GM18951 (cell line): ENCODE data around the gene FAT1.

Experiments
- POLR2A ChIP-seq: IDR thresholded peaks from 4 replicates; pipeline ENCODE4 v1.6.1; 2011; ENCODE audit warnings: mild to moderate bottlenecking; ENCODE audit not compliant: insufficient read length, insufficient read depth; ENCODE audit errors: extremely low read depth
- in situ Hi-C: fragments of 300-500 bp; cut with MboI; formaldehyde crosslinking; loops from one replicate; pipeline ENCODE4 v1.12.0; 2022; ENCODE audit warnings: low sequenced_read_pairs, mixed read lengths, inconsistent platforms; ENCODE audit not compliant: unreplicated experiment

The FAT1 gene

GRCh38 chr4:186658657-186659056 is 65.0 kb downstream of the FAT1 start:
- in situ Hi-C loops = no loop called here

GRCh38 chr4:186657764-186658163 is 65.9 kb downstream of the FAT1 start:
- in situ Hi-C loops = no loop called here
- TF ChIP-seq POLR2A = no peak

More at GRCh38 chr4:186658657-186659056, 65.0 kb downstream of the FAT1 start:
- TF ChIP-seq POLR2A = no peak

GRCh38 chr4:186653969-186654368 is 69.7 kb downstream of the FAT1 start:
- TF ChIP-seq POLR2A = no peak
- in situ Hi-C loops = no loop called here

- no peak for TF ChIP-seq POLR2A
- in situ Hi-C loops = no loop called here
These were observed 72.0 kb downstream of the FAT1 start for GRCh38 chr4:186651624-186652023.

GRCh38 chr4:186651181-186651603 is 72.5 kb downstream of the FAT1 start:
- no peak for TF ChIP-seq POLR2A
- in situ Hi-C loops = no loop called here

- TF ChIP-seq POLR2A = no peak
- in situ Hi-C loops = no loop called here
These were observed 73.1 kb downstream of the FAT1 start for GRCh38 chr4:186650401-186651180.

- no peak for TF ChIP-seq POLR2A
- in situ Hi-C loops = no loop called here
These were observed 75.8 kb downstream of the FAT1 start for GRCh38 chr4:186647821-186648220.

- no peak for TF ChIP-seq POLR2A
- in situ Hi-C loops = no loop called here
These were observed 78.9 kb downstream of the FAT1 start for GRCh38 chr4:186644737-186645261.

- in situ Hi-C loops = no loop called here
- no peak for TF ChIP-seq POLR2A
These were observed 79.4 kb downstream of the FAT1 start for GRCh38 chr4:186644311-186644638.

GRCh38 chr4:186643501-186644310 is 80.0 kb downstream of the FAT1 start:
- TF ChIP-seq POLR2A = no peak
- in situ Hi-C loops = no loop called here

GRCh38 chr4:186642998-186643397 is 80.7 kb downstream of the FAT1 start:
- TF ChIP-seq POLR2A = no peak
- in situ Hi-C loops = no loop called here

GRCh38 chr4:186642530-186642929 is 81.1 kb downstream of the FAT1 start:
- in situ Hi-C loops = no loop called here

GRCh38 chr4:186634591-186635128 is 89.0 kb downstream of the FAT1 start:
- in situ Hi-C loops = no loop called here

More at GRCh38 chr4:186642530-186642929, 81.1 kb downstream of the FAT1 start:
- TF ChIP-seq POLR2A = no peak

More at GRCh38 chr4:186634591-186635128, 89.0 kb downstream of the FAT1 start:
- TF ChIP-seq POLR2A = no peak
